IPS-18a (cell line): ENCODE results near the gene CCL20.

Experiments
- H3K27ac ChIP-seq: one replicate; pipeline ENCODE4 v1.5.1; 2013; ENCODE audit warnings: low read length
- H3K27me3 ChIP-seq: one replicate; pipeline ENCODE4 v1.6.1; 2013; ENCODE audit warnings: mild to moderate bottlenecking, low read length; ENCODE audit not compliant: control insufficient read depth, insufficient read depth
- H3K36me3 ChIP-seq: one replicate; pipeline ENCODE4 v1.6.1; 2013; ENCODE audit warnings: low read depth, low read length; ENCODE audit not compliant: control insufficient read depth
- H3K4me1 ChIP-seq: one replicate; pipeline ENCODE4 v1.6.1; 2013; ENCODE audit warnings: low read depth, low read length; ENCODE audit not compliant: control insufficient read depth
- H3K4me3 ChIP-seq: one replicate; pipeline ENCODE4 v1.5.1; 2013; ENCODE audit warnings: low read length
- H3K9ac ChIP-seq: one replicate; pipeline ENCODE4 v1.6.1; 2013; ENCODE audit warnings: mild to moderate bottlenecking, low read length, moderate library complexity
- H3K9me3 ChIP-seq: one replicate; pipeline ENCODE4 v1.6.1; 2013; ENCODE audit warnings: low read depth, low read length; ENCODE audit not compliant: control insufficient read depth

Gene CCL20

DNA sequence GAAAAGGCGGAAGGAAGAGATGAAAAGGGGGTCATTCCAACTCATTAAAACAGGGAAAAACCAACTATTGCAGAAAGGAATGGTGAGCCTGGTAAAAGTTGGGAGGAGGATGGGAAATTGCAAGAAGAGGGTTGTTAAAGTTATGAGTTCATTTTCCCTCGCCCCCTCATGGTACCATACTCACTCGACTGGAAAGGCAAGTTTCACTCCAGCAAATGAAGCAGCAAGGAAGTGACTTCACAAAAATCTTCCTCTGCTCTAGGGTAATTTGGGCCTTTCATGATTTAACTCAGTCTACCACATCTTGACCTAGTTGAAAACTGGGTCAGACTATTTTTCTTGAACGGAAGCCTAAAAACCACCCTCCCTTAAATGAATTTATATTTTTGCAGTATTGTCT, 34.9 kb downstream of the CCL20 start:
- Histone ChIP-seq H3K36me3 (no peaks in the 10 kb centered on the region), H3K27ac (no peak overlapping the region)

GRCh38 chr2:227849906-227850305, 36.3 kb downstream of the CCL20 start:
- H3K27me3 ChIP-seq, result no peaks in the 10 kb centered on the region
- H3K4me3 ChIP-seq, result no peak overlapping the region
- H3K9ac ChIP-seq, result no peak overlapping the region
- H3K9me3 ChIP-seq, result no peaks in the 10 kb centered on the region
- H3K27ac ChIP-seq, result no peak overlapping the region
- no peaks in the 10 kb centered on the region for H3K4me1 ChIP-seq
- H3K36me3 ChIP-seq, result no peaks in the 10 kb centered on the region

More for the DNA sequence above, 34.9 kb downstream of the CCL20 start:
- Histone ChIP-seq H3K4me3 (no peak overlapping the region), H3K27me3 (no peaks in the 10 kb centered on the region), H3K9me3 (no peaks in the 10 kb centered on the region), H3K9ac (no peak overlapping the region), H3K4me1 (no peaks in the 10 kb centered on the region)

DNA sequence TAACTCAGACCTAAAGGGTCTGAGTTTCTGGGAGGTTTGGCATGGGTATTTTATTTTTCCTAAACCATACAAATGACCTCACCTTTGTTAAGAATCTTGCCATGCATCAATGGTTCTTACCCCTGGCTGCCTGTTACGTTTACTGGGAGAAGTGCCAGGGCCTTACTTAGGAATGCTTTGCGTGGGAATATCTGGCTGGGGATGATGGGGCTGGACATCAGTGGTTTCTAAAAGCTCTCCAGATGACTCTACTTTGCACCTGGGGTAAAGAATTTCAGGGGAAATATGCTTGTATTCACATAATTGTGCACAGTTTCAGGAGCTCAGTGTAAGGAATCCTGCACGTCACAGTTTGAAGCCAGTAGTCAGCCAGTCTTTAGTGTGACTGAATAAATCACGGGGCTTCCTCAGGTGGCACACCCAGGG, 39.6 kb downstream of the CCL20 start:
- Histone ChIP-seq H3K9ac (no peak overlapping the region), H3K4me1 (no peaks in the 10 kb centered on the region), H3K4me3 (no peak overlapping the region), H3K36me3 (no peaks in the 10 kb centered on the region), H3K27ac (no peak overlapping the region), H3K27me3 (no peaks in the 10 kb centered on the region), H3K9me3 (no peaks in the 10 kb centered on the region)

DNA sequence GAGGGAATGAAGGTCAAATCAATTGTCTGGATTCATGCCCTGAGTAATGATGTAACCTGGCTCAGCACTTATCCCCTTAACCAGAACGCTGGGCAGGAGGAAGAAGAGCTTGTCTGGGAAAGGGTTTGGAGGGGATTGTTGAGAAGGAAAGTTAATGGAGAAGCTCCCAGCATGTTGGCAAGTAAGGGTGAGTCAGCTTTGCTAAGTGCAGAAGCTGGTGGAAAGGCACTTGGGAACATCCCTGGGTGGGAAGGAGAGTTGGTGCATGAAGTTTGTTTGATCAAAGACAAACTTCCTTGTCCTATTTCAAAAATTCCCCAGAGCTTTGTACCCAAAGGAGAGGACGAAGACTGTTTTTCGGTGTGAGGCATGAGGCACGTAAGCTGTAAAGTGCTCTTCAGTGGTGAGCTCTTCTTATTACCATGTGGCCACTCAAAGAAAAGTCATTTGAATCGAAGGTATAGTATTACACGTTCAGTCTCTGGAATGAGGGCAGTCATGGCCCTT, 40.2 kb downstream of the CCL20 start:
- no peaks in the 10 kb centered on the region for H3K27me3 ChIP-seq
- H3K36me3 ChIP-seq, result no peaks in the 10 kb centered on the region
- H3K9ac ChIP-seq, result no peak overlapping the region
- H3K4me1 ChIP-seq, result no peaks in the 10 kb centered on the region
- H3K4me3 ChIP-seq, result no peak overlapping the region
- no peak overlapping the region for H3K27ac ChIP-seq
- H3K9me3 ChIP-seq, result no peaks in the 10 kb centered on the region

- H3K9me3 ChIP-seq, result no peaks in the 10 kb centered on the region
- H3K27ac ChIP-seq, result no peak overlapping the region
- H3K27me3 ChIP-seq, result no peaks in the 10 kb centered on the region
- H3K4me3 ChIP-seq, result no peak overlapping the region
- no peak overlapping the region for H3K9ac ChIP-seq
- H3K4me1 ChIP-seq, result no peaks in the 10 kb centered on the region
- no peaks in the 10 kb centered on the region for H3K36me3 ChIP-seq
These were observed 41.8 kb downstream of the CCL20 start for GRCh38 chr2:227855440-227855839.

DNA sequence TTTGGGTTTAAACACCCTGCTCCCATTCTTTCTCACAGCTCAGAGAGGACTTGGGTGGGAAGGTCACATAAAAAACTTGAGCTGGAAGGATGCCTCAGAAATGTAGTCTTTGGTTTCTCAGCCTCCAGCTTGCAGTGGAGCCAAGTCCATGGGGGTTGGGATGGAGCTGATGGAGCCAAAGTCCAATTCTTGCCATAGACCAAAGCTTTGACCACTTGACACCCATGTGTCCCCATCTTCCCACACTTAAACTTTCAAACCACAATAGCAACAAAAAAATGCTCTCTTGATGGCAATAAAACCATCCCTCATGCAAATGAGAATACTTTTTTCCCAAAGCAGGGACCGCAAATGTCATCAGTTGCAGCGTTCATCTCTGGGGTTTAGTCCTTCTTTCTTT, 43.1 kb downstream of the CCL20 start:
- H3K9ac ChIP-seq, result no peak overlapping the region
- H3K4me1 ChIP-seq, result no peaks in the 10 kb centered on the region

GRCh38 chr2:227860221-227860641, 46.6 kb downstream of the CCL20 start:
- Histone ChIP-seq H3K9ac (no peak overlapping the region), H3K36me3 (no peaks in the 10 kb centered on the region), H3K27me3 (no peaks in the 10 kb centered on the region), H3K4me1 (peaks cover 9% of the 10 kb centered on the region), H3K9me3 (no peaks in the 10 kb centered on the region), H3K27ac (no peak overlapping the region), H3K4me3 (no peak overlapping the region)

More for the DNA sequence above, 43.1 kb downstream of the CCL20 start:
- Histone ChIP-seq H3K9me3 (no peaks in the 10 kb centered on the region), H3K4me3 (no peak overlapping the region), H3K36me3 (no peaks in the 10 kb centered on the region), H3K27me3 (no peaks in the 10 kb centered on the region), H3K27ac (no peak overlapping the region)

GRCh38 chr2:227861011-227861410, 47.4 kb downstream of the CCL20 start:
- H3K4me3 ChIP-seq, result no peak overlapping the region
- H3K27ac ChIP-seq, result no peak overlapping the region
- no peaks in the 10 kb centered on the region for H3K36me3 ChIP-seq
- no peak overlapping the region for H3K9ac ChIP-seq
- H3K9me3 ChIP-seq, result no peaks in the 10 kb centered on the region
- H3K4me1 ChIP-seq, result peaks cover 9% of the 10 kb centered on the region
- no peaks in the 10 kb centered on the region for H3K27me3 ChIP-seq

- H3K27ac ChIP-seq, result no peak overlapping the region
- H3K9me3 ChIP-seq, result no peaks in the 10 kb centered on the region
- H3K36me3 ChIP-seq, result no peaks in the 10 kb centered on the region
- no peaks in the 10 kb centered on the region for H3K27me3 ChIP-seq
- no peak overlapping the region for H3K4me3 ChIP-seq
- no peak overlapping the region for H3K9ac ChIP-seq
- H3K4me1 ChIP-seq, result peaks cover 9% of the 10 kb centered on the region
These were observed 48.6 kb downstream of the CCL20 start for GRCh38 chr2:227862227-227862740.

- no peak overlapping the region for H3K9ac ChIP-seq
- no peaks in the 10 kb centered on the region for H3K36me3 ChIP-seq
- H3K9me3 ChIP-seq, result no peaks in the 10 kb centered on the region
- H3K27me3 ChIP-seq, result no peaks in the 10 kb centered on the region
- H3K27ac ChIP-seq, result no peak overlapping the region
- H3K4me1 ChIP-seq, result peaks cover 9% of the 10 kb centered on the region
- H3K4me3 ChIP-seq, result no peak overlapping the region
These were observed 49.3 kb downstream of the CCL20 start for GRCh38 chr2:227862741-227863588.

DNA sequence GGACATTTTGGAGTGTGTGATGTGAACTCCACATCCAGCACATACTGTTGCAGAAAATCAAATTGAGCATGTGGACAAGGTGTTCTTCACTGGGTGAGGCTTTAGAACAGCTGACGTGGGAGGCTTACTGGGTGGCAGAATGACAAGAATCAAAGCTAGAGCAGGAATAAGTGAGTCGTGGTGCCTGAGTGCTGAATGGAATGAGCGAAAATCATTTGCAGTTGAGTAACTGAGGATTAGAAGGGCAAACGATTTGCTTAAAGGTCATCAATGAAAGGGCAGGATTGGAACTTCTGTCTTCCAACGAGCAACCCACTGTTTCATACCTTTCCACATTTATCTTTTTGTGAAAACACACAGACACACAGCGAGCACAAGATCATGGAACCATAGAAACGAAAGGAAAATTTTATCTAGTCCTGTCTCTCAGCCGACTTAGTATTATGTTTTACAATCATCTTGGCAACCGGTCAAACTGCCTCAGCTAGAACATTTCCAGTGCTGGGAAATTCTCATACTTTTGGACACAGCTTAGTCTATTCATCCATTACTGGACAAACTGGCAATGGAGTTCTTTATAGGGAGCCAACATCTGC, 50.6 kb downstream of the CCL20 start:
- Histone ChIP-seq H3K4me3 (no peak overlapping the region), H3K9ac (no peak overlapping the region), H3K36me3 (no peaks in the 10 kb centered on the region), H3K27ac (no peak overlapping the region), H3K9me3 (no peaks in the 10 kb centered on the region), H3K27me3 (no peaks in the 10 kb centered on the region), H3K4me1 (peaks cover 9% of the 10 kb centered on the region)
